Gastrocnemius medialis (tissue), 4 donors: Measurements from ENCODE around the gene MYO1G. TPM values are rescaled to one million over a fixed set of nuclear protein-coding genes. Genes with fewer than 3 reads are reported as not detected.

Experiments used
- ATAC-seq, 2 donors: fragments of 150-250 bp; one replicate each; pipeline ENCODE4 v1.9.1; 2016
- DNase-seq, 2 donors: peaks; one replicate each; pipeline ENCODE4 v3.0.0-alpha.2; 2019
- H3K27ac ChIP-seq, 4 donors: fragments of 200-600 bp; sonication (generic); 1 replicate in 1 of 4; 2 replicates in 3 of 4; pipeline ENCODE4 v1.5.1; 2016 to 2018; ENCODE audit warnings: mild to moderate bottlenecking in 2 of 4, moderate library complexity in 1 of 4
- H3K27me3 ChIP-seq, 3 donors: fragments of 200-600 bp; sonication (generic) in 2 of 3; 1 replicate in 1 of 3; 2 replicates in 2 of 3; pipeline versions ENCODE4 v1.5.1 to v1.6.0; 2016 to 2019; ENCODE audit warnings: mild to moderate bottlenecking in 1 of 3, moderate library complexity in 1 of 3
- H3K36me3 ChIP-seq, 2 donors: fragments of 200-600 bp; sonication (generic) in 1 of 2; one replicate each; pipeline ENCODE4 v1.5.1; 2017 to 2018
- H3K4me1 ChIP-seq, 2 donors: fragments of 200-600 bp; sonication (generic) in 1 of 2; one replicate each; pipeline ENCODE4 v1.5.1; 2016 to 2017; ENCODE audit warnings: mild to moderate bottlenecking in 2 of 2
- H3K4me3 ChIP-seq, 4 donors: fragments of 200-600 bp; sonication (generic) in 3 of 4; 1 replicate in 1 of 4; 2 replicates in 3 of 4; pipeline ENCODE4 v1.5.1; 2016 to 2019; ENCODE audit warnings: mild to moderate bottlenecking in 2 of 4
- H3K9me3 ChIP-seq, 3 donors: fragments of 200-600 bp; sonication (generic) in 2 of 3; 1 replicate in 1 of 3; 2 replicates in 2 of 3; pipeline ENCODE4 v1.5.1; 2016 to 2019
- POLR2A ChIP-seq, 2 donors: fragments of 450-650 bp; IDR thresholded peaks; one replicate each; pipeline ENCODE4 v1.6.1; 2017; ENCODE audit warnings: antibody characterized with exemption in 2 of 2, mild to moderate bottlenecking in 2 of 2, moderate library complexity in 2 of 2
- in situ Hi-C, 4 donors: fragments of 200-750 bp; cut with MboI; loops; one replicate each; pipeline versions ENCODE4 v1.15.0 to v1.8.0; 2017; ENCODE audit warnings: low sequenced_read_pairs in 4 of 4
- intact Hi-C: fragments of 100-400 bp; cut with DNase I; formaldehyde crosslinking; loops from one replicate; pipeline ENCODE4 v1.15.1; 2023; ENCODE audit warnings: low total_unique reads
- total RNA-seq, 4 donors: library from RNA; depleted of rRNA; stranded (reverse); fragments of >200 nt; gene quantifications; one replicate each; pipeline versions ENCODE4 v1.1.0 to v1.2.3, GENCODE V29; 2016
- TF ChIP-seq, protein P1 (sequence below), 5 experiments: fragments of 450-650 bp in 3 of 5; fragments of 200-600 bp in 2 of 5; sonication (generic) in 2 of 5; IDR thresholded peaks in 4 of 5; conservative IDR thresholded peaks in 1 of 5; 1 replicate in 4 of 5; 2 replicates in 1 of 5; pipeline ENCODE4 v1.5.1; 2016 to 2019; ENCODE audit warnings: antibody characterized with exemption in 5 of 5, mild to moderate bottlenecking in 3 of 5, moderate library complexity in 3 of 5

Gene MYO1G
- 1 to 10 TPM in 2 of 4 donors, under 1 TPM in 1, not detected in 1; 0.61 to 1.4 (median 1.3) TPM for total RNA-seq

GRCh38 chr7:44978511-44979366, at the start of gene MYO1G:
TSS of gene MYO1G (minus strand) at chr7:44979015. CDS start at chr7:44978961, 54 bp downstream.
- H3K27ac ChIP-seq = no peak within 1 kb of the TSS
- H3K4me1 ChIP-seq = no peaks in the 10 kb centered on the region
- H3K4me3 ChIP-seq = peak within 1 kb of the TSS in 1 of 4 donors; percentile 5
- H3K36me3 ChIP-seq = peaks cover under 1 to 28% of the 10 kb centered on the region in 2 donors
- ATAC-seq (no peak), DNase-seq (peak in 1 of 2 donors; percentile 36)
- no peaks in the 10 kb centered on the region for H3K9me3 ChIP-seq
- in situ Hi-C loops (no loop called here), intact Hi-C loops (no loop called here)
- TF ChIP-seq, protein P1, sequence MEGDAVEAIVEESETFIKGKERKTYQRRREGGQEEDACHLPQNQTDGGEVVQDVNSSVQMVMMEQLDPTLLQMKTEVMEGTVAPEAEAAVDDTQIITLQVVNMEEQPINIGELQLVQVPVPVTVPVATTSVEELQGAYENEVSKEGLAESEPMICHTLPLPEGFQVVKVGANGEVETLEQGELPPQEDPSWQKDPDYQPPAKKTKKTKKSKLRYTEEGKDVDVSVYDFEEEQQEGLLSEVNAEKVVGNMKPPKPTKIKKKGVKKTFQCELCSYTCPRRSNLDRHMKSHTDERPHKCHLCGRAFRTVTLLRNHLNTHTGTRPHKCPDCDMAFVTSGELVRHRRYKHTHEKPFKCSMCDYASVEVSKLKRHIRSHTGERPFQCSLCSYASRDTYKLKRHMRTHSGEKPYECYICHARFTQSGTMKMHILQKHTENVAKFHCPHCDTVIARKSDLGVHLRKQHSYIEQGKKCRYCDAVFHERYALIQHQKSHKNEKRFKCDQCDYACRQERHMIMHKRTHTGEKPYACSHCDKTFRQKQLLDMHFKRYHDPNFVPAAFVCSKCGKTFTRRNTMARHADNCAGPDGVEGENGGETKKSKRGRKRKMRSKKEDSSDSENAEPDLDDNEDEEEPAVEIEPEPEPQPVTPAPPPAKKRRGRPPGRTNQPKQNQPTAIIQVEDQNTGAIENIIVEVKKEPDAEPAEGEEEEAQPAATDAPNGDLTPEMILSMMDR (IDR thresholded peaks at IDR 0.05 in 4 of 5, conservative IDR thresholded peaks at IDR 0.05 in 1 of 5) = no peak
- no peak for TF ChIP-seq POLR2A (IDR thresholded peaks at IDR 0.05)
- no peaks in the 10 kb centered on the region for H3K27me3 ChIP-seq

GRCh38 chr7:45028138-45028919, 49.5 kb upstream of the MYO1G start:
- ATAC-seq (no peak), DNase-seq (no peak)
- Histone ChIP-seq H3K4me3 (peak overlapping the region in 1 of 4 donors; percentile 5), H3K36me3 (no peaks in the 10 kb centered on the region), H3K4me1 (peaks cover 2 to 4% of the 10 kb centered on the region in 2 donors), H3K27me3 (no peaks in the 10 kb centered on the region), H3K27ac (no peak overlapping the region), H3K9me3 (no peaks in the 10 kb centered on the region)
- intact Hi-C loops (no loop called here), in situ Hi-C loops (no loop called here)
- no peak for TF ChIP-seq POLR2A (IDR thresholded peaks at IDR 0.05)
- TF ChIP-seq, protein P1 (IDR thresholded peaks at IDR 0.05 in 4 of 5, conservative IDR thresholded peaks at IDR 0.05 in 1 of 5) = no peak

DNA sequence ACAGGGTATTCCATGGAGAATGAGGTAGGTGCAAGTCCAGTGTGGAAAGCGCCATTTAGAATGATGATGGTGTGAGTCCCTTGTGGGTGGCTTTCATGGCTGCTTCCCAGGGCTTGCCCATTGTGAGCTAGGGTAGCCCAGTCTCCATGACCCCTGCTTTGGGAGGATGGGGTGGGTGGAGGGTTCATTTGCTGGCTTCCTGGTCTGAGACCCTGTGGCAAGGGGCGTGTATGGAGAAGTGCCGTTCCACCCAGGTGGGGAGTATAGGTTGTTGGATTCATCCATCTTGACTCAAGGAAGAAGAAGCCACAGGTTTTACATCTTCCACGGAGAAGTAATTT, 48.9 kb upstream of the MYO1G start:
- Histone ChIP-seq H3K27ac (no peak overlapping the region), H3K9me3 (no peaks in the 10 kb centered on the region), H3K27me3 (no peaks in the 10 kb centered on the region), H3K36me3 (no peaks in the 10 kb centered on the region), H3K4me1 (no peaks in the 10 kb centered on the region), H3K4me3 (peak overlapping the region in 1 of 4 donors; percentile 17)
- intact Hi-C loops = no loop called here
- ATAC-seq (no peak), DNase-seq (no peak)
- in situ Hi-C loops = no loop called here
- TF ChIP-seq, protein P1 (IDR thresholded peaks at IDR 0.05 in 4 of 5, conservative IDR thresholded peaks at IDR 0.05 in 1 of 5) = no peak
- no peak for TF ChIP-seq POLR2A (IDR thresholded peaks at IDR 0.05)

GRCh38 chr7:45026984-45027773, 48.4 kb upstream of the MYO1G start:
- H3K27me3 ChIP-seq = no peaks in the 10 kb centered on the region
- TF ChIP-seq, protein P1 (IDR thresholded peaks at IDR 0.05 in 4 of 5, conservative IDR thresholded peaks at IDR 0.05 in 1 of 5) = no peak
- no peak for TF ChIP-seq POLR2A (IDR thresholded peaks at IDR 0.05)
- intact Hi-C loops (no loop called here), in situ Hi-C loops (no loop called here)
- no peaks in the 10 kb centered on the region for H3K9me3 ChIP-seq
- no peak for ATAC-seq
- no peak overlapping the region for H3K27ac ChIP-seq
- no peaks in the 10 kb centered on the region for H3K4me1 ChIP-seq
- H3K36me3 ChIP-seq = no peaks in the 10 kb centered on the region
- H3K4me3 ChIP-seq = peak overlapping the region in 1 of 4 donors; percentile 17
- no peak for DNase-seq
